ENCODE measurements around the gene ZNF718.

DNA sequence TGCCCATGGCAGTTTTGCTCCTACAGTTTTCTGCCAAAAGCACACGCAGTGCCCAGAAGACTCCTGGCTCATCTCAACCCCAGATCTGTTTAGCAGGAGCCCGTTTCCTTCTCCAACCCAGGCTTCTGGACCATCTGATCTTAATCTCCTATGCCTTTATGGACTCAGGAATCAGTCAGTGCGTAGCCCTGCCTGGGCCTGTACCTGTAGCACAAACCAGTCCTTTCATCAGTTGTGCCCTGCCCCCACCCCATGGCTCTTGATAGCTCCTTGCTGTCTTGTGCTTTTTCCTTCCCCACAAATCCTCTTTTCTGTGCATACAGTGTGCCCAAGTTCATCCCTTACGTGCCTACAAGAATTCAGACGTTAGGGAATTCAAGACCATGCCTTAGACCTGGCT is 1.5 kb downstream of the ZNF718 start:
- TF ChIP-seq CREB5 (CRISPR knock-in tag; IDR thresholded peaks at IDR 0.05; ENCODE audit: low read depth) (no peak), ZNF70 (CRISPR knock-in tag; IDR thresholded peaks at IDR 0.05) (no peak), GLIS3 (CRISPR knock-in tag; IDR thresholded peaks at IDR 0.05) (no peak), BACH2 (CRISPR knock-in tag; IDR thresholded peaks at IDR 0.05; ENCODE audit: borderline replicate concordance) (no peak), ZFP3 (CRISPR knock-in tag; IDR thresholded peaks at IDR 0.05) (no peak), RARB (CRISPR knock-in tag; IDR thresholded peaks at IDR 0.05) (no peak), ZNF8 (CRISPR knock-in tag; IDR thresholded peaks at IDR 0.05) (no peak)

Data from SK-N-SH treated with all-trans-retinoic acid at 6 μM for 48 hours (cell line).